ENCODE measurements around the gene ENDOG. TPM values are rescaled to one million over a fixed set of nuclear protein-coding genes. Genes with fewer than 3 reads are reported as not detected.

Gene ENDOG
- total RNA-seq, 2 experiments from 2014 or later, result 16.2 to 19.5 TPM

GRCh38 chr9:128809036-128809599, 9.2 kb upstream of the ENDOG start:
- no peaks in the 10 kb centered on the region for H3K9me3 Mint-ChIP-seq
- H3K27me3 Mint-ChIP-seq, result no peaks in the 10 kb centered on the region
- no peaks in the 10 kb centered on the region for H3K4me1 Mint-ChIP-seq
- DNase-seq (no peak), ATAC-seq (ENCODE audit: low read depth) (no peak)
- H3K36me3 Mint-ChIP-seq, result peaks cover 1% of the 10 kb centered on the region
- no peak overlapping the region for H3K4me3 Mint-ChIP-seq
- POLR2A ChIA-PET, result interaction anchor here (0.6 kb wide), 1 partner anchor 9 kb away, joined by 3 read pairs; no protein-coding TSS in a partner anchor
- H3K27ac Mint-ChIP-seq, result no peak overlapping the region

DNA sequence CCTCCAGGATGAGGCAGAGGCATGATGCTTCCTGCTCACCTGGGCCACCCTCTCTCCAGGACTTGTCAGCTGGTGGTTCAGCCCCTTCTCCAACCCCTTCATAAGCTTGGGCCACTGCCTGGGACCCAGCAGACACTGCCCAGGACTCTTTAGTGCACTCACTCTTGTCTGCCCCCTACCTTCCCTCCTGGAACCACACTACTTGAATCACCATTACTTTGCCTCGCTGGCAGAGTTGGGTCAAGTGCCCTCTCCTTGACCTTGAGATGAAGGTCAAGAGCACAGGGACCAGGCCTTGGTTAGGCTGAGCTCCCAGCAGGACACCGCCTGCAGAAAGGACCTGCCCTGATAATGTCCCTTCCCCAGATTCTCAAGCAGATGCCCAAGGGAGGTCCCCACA, 8.5 kb upstream of the ENDOG start:
- Mint-ChIP-seq H3K36me3 (peaks cover 1% of the 10 kb centered on the region), H3K4me1 (no peaks in the 10 kb centered on the region), H3K9me3 (no peaks in the 10 kb centered on the region), H3K4me3 (no peak overlapping the region), H3K27ac (no peak overlapping the region), H3K27me3 (no peaks in the 10 kb centered on the region)
- POLR2A ChIA-PET, result no interaction called here
- no peak for ATAC-seq (ENCODE audit: low read depth)
- DNase-seq, result no peak

DNA sequence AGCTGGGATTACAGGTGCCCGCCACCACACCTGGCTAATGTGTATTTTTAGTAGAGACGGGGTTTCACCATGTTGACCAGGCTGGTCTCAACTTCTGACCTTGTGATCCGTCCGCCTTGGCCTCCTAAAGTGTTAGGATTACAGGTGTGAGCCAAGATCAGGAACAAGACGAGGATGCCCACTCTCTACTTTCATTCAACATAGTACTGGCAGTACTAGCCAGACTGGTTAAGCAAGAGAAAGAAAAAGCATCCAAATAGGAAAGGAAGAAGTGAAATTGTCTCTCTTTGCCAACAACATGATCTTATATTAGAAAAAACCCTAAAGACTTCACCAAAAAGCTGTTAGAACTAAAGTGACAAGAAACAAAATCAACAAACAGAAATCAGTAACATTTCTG, 7.4 kb upstream of the ENDOG start:
- H3K27me3 Mint-ChIP-seq, result no peaks in the 10 kb centered on the region
- H3K4me1 Mint-ChIP-seq, result no peaks in the 10 kb centered on the region
- POLR2A ChIA-PET, result no interaction called here
- ATAC-seq (ENCODE audit: low read depth) (no peak), DNase-seq (no peak)
- peaks cover 1% of the 10 kb centered on the region for H3K36me3 Mint-ChIP-seq
- H3K9me3 Mint-ChIP-seq, result no peaks in the 10 kb centered on the region
- no peak overlapping the region for H3K27ac Mint-ChIP-seq
- H3K4me3 Mint-ChIP-seq, result no peak overlapping the region

DNA sequence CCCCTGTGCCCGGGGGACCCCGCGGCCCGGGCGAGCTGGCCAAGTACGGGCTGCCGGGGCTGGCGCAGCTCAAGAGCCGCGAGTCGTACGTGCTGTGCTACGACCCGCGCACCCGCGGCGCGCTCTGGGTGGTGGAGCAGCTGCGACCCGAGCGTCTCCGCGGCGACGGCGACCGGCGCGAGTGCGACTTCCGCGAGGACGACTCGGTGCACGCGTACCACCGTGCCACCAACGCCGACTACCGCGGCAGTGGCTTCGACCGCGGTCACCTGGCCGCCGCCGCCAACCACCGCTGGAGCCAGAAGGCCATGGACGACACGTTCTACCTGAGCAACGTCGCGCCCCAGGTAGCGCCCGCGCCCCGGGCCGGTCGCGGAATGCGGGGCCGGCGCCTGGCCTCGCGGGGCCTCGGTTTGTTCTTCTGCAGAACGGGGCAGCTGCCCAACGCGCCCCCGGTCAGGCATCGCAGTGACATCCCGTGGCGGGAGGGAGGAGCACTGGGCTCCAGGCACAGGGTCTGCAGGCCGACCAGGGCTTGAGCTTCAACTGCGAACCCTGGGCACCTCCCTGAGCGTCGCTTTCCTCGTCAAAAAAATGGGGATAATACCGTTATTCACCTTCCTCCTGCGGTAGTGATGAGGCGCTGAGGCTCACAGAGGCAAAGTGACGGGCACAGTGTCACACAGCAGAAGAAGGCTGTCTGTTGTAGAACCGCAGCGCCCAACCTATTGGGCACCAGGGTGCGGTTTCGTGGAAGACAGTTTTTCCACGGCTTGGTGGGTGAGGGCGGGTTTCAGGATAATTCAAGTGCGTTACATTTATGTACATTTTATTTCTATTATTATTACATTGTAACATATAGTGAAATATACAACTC, 777 bp downstream of the ENDOG start:
- Mint-ChIP-seq H3K4me3 (peak overlapping the region; percentile 74), H3K27ac (peak overlapping the region; percentile 18)
- peak; percentile 40 for ATAC-seq (ENCODE audit: low read depth)

GRCh38 chr9:128819716-128820664, 1.7 kb downstream of the ENDOG start:
- no peaks in the 10 kb centered on the region for H3K27me3 Mint-ChIP-seq
- no peak for DNase-seq
- POLR2A ChIA-PET, result interaction anchor here (0.6 to 3.7 kb wide), 6 partner anchors 10 to 315 kb away, joined by 3 to 32 read pairs (median 5); partner anchors contain the start of genes SPOUT1 and SPTAN1
- H3K9me3 Mint-ChIP-seq, result no peaks in the 10 kb centered on the region
- peak overlapping the region; percentile 22 for H3K4me3 Mint-ChIP-seq
- H3K4me1 Mint-ChIP-seq, result peaks cover 9% of the 10 kb centered on the region
- ATAC-seq (ENCODE audit: low read depth), result no peak
- no peak overlapping the region for H3K27ac Mint-ChIP-seq
- peaks cover 3% of the 10 kb centered on the region for H3K36me3 Mint-ChIP-seq

More for the DNA sequence above, 777 bp downstream of the ENDOG start:
- H3K4me1 Mint-ChIP-seq, result peaks cover 9% of the 10 kb centered on the region
- H3K27me3 Mint-ChIP-seq, result no peaks in the 10 kb centered on the region
- peak; percentile 73 for DNase-seq
- no peaks in the 10 kb centered on the region for H3K9me3 Mint-ChIP-seq
- POLR2A ChIA-PET, result interaction anchor here (0.6 to 3.7 kb wide), 17 partner anchors 9 to 314 kb away, joined by 3 to 32 read pairs (median 4); partner anchors contain the start of genes SPOUT1, SPTAN1 and ZDHHC12
- peaks cover 1% of the 10 kb centered on the region for H3K36me3 Mint-ChIP-seq

GRCh38 chr9:128820665-128821583, 2.6 kb downstream of the ENDOG start:
- Mint-ChIP-seq H3K36me3 (peaks cover 3% of the 10 kb centered on the region), H3K27ac (no peak overlapping the region), H3K9me3 (no peaks in the 10 kb centered on the region), H3K27me3 (no peaks in the 10 kb centered on the region), H3K4me1 (peaks cover 9% of the 10 kb centered on the region), H3K4me3 (peak overlapping the region; percentile 30)
- no peak for DNase-seq
- ATAC-seq (ENCODE audit: low read depth), result no peak
- POLR2A ChIA-PET, result no interaction called here

DNA sequence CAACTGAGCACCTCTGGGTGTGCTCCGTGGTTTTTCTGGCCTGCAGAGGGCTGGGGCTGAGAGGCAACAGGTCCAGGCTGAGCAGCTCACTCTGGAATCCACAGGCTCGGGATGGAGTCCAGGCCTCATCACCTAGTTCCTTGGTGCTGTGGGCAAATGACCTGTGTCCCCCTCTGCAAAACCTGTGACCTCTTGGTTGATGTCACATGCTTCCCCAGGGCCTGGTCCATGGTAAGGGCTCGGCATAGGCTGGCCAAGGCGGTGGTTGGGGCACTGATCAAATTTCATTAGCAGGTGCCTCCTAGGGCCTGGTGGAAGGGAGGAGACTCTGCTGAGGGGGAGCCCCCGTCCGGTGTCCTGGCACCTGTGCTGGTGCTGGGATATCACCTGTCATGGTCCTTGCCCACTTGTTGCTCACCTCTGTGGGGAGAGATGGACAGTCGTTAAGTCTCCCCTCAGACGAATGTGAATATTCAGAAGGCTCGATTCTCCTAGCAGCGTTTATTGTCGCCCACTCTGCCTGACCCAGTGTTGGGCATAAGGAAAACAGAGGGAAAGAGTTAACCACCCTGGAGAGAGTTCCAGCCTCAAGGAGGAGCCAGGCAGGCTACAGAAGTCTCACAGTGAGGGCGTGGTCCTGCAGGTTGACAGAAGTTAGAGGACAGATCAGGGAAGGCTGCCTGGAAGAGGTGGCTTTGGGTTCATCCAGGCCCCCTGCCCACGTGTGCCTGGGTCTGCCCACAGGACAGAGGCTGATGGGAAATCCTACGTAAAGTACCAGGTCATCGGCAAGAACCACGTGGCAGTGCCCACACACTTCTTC, 3.5 kb downstream of the ENDOG start:
- no peak for DNase-seq
- peak overlapping the region; percentile 30 for H3K4me3 Mint-ChIP-seq
- H3K9me3 Mint-ChIP-seq, result no peaks in the 10 kb centered on the region
- no peaks in the 10 kb centered on the region for H3K27me3 Mint-ChIP-seq
- POLR2A ChIA-PET, result no interaction called here
- H3K4me1 Mint-ChIP-seq, result peaks cover 9% of the 10 kb centered on the region
- peaks cover 3% of the 10 kb centered on the region for H3K36me3 Mint-ChIP-seq
- no peak for ATAC-seq (ENCODE audit: low read depth)
- no peak overlapping the region for H3K27ac Mint-ChIP-seq

- POLR2A ChIA-PET, result no interaction called here
- no peak for ATAC-seq (ENCODE audit: low read depth)
- DNase-seq, result no peak
- no peaks in the 10 kb centered on the region for H3K9me3 Mint-ChIP-seq
- peaks cover 3% of the 10 kb centered on the region for H3K36me3 Mint-ChIP-seq
- no peak overlapping the region for H3K4me3 Mint-ChIP-seq
- H3K4me1 Mint-ChIP-seq, result peaks cover 12% of the 10 kb centered on the region
- H3K27me3 Mint-ChIP-seq, result no peaks in the 10 kb centered on the region
- no peak overlapping the region for H3K27ac Mint-ChIP-seq
Observed at GRCh38 chr9:128822407-128823042, 4.2 kb downstream of the ENDOG start.

DNA sequence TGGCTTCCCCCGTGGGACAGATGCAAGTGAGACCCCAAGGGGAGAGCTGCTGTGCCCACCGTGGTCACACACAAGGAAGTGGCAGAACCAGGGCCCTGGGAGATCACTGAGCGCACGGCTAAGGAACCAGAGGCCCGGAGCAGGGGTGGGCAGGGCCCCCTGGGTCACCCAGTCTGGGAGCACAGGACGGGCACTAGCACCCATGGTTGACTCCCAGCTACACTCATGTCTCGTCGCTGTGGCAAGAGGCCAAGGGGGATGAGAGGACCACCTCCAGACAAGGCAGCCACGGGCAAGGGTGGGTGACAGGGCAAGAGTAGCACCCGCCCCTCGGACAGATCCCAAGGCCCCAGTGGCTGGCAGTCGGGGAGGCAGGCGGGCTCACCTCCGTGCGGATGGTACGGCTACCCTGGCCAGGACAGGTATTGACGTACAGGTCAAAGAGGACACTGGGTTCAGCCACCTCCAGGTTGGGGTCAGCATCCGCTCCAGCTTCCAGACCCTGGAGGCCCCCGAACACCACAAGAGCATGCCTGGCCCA, 5.1 kb downstream of the ENDOG start:
- POLR2A ChIA-PET, result no interaction called here
- Mint-ChIP-seq H3K4me1 (peaks cover 17% of the 10 kb centered on the region), H3K4me3 (no peak overlapping the region), H3K27ac (no peak overlapping the region), H3K36me3 (peaks cover 3% of the 10 kb centered on the region), H3K27me3 (no peaks in the 10 kb centered on the region), H3K9me3 (no peaks in the 10 kb centered on the region)
- ATAC-seq (ENCODE audit: low read depth) (no peak), DNase-seq (no peak)

GRCh38 chr9:128823903-128824406, 5.7 kb downstream of the ENDOG start:
- Mint-ChIP-seq H3K36me3 (peaks cover 3% of the 10 kb centered on the region), H3K4me1 (peaks cover 22% of the 10 kb centered on the region), H3K27me3 (no peaks in the 10 kb centered on the region), H3K27ac (no peak overlapping the region), H3K4me3 (no peak overlapping the region), H3K9me3 (no peaks in the 10 kb centered on the region)
- ATAC-seq (ENCODE audit: low read depth) (no peak), DNase-seq (no peak)
- POLR2A ChIA-PET, result no interaction called here

DNA sequence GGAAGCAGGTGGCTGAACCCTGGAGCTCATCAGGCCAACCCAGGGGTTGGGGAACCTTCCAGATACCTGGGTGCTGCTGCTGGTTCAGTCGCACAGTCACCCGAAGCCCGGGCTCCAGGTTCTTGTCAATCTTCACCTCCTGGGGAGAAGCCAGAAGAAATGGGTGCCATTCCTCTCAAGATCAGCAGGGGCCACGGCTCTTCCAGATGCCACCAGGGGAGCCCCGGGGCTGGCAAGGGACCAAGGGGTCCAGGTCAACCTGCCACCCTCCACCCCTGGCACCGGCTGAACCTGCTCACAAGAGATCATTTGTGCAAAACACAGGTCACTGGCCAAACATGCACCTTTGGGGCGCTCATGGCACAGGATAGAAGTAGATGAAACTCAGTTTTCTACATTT, 6.6 kb downstream of the ENDOG start:
- Mint-ChIP-seq H3K4me1 (peaks cover 22% of the 10 kb centered on the region), H3K27me3 (no peaks in the 10 kb centered on the region), H3K36me3 (peaks cover 6% of the 10 kb centered on the region), H3K4me3 (no peak overlapping the region), H3K27ac (no peak overlapping the region), H3K9me3 (no peaks in the 10 kb centered on the region)
- DNase-seq (no peak), ATAC-seq (ENCODE audit: low read depth) (no peak)
- POLR2A ChIA-PET, result interaction anchor here (0.6 kb wide), 1 partner anchor 30 kb away, joined by 3 read pairs; no protein-coding TSS in a partner anchor

Measured in activated naive CD8-positive, alpha-beta T cell treated with anti-CD3 and anti-CD28 coated beads, Interleukin-2, amount 10 ng/mL, durations not matched to agents 7 days and 5 days (primary cell).